ENCODE results near the gene GRIN1. TPM values are rescaled to one million over a fixed set of nuclear protein-coding genes. Genes with fewer than 3 reads are reported as not detected.

GRIN1 gene
- total and polyA plus RNA-seq, 4 donors = 0.06 to 0.51 (median 0.34) TPM

DNA sequence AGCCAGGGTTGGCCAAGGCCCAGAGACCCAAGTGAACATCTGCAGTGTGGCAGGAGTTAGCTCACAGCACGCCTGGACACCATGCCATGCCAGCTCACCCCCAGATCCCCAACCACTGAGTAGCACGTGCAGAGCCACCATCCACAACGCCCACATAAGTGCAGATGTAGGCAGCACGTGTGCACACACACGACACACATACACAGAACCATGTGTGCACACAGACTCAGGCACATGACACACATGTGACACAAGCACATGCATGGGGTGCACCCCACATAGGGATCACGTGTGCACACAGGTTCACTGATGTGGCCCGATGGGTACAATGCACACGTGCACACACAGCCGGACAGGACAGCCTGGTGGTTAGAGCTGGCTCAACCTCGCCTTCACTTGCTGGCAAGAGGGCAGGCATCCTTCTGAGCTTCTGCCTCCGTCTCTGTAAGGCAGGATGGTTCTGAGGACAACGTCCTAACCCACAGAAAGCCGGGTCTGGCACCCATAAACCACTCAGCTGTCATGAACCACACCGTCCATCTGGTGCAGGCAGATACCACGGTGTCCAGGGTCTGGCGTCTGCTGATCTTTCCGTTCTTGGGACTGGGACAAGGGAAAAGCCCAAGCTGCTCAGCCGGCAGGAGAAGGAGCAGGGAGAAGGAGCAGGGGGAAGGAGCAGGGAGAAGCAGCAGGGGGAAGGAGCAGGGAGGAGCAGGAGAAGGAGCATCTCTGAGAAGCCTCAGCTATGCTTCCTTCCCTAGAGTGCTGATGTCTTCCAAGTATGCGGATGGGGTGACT is 18.9 kb downstream of the GRIN1 start:
- H3K9me3 ChIP-seq (ENCODE audit: control insufficient read depth in 4 of 4, insufficient read depth in 3 of 4, low read length in 3 of 4) = peaks cover 0 to 3% (median 0%) of the 10 kb centered on the region in 4 donors
- peaks cover 3 to 74% (median 38%) of the 10 kb centered on the region in 3 donors for H3K27me3 ChIP-seq (ENCODE audit: control insufficient read depth in 3 of 3, insufficient read depth in 3 of 3, low read length in 2 of 3)
- TF ChIP-seq, protein P1, sequence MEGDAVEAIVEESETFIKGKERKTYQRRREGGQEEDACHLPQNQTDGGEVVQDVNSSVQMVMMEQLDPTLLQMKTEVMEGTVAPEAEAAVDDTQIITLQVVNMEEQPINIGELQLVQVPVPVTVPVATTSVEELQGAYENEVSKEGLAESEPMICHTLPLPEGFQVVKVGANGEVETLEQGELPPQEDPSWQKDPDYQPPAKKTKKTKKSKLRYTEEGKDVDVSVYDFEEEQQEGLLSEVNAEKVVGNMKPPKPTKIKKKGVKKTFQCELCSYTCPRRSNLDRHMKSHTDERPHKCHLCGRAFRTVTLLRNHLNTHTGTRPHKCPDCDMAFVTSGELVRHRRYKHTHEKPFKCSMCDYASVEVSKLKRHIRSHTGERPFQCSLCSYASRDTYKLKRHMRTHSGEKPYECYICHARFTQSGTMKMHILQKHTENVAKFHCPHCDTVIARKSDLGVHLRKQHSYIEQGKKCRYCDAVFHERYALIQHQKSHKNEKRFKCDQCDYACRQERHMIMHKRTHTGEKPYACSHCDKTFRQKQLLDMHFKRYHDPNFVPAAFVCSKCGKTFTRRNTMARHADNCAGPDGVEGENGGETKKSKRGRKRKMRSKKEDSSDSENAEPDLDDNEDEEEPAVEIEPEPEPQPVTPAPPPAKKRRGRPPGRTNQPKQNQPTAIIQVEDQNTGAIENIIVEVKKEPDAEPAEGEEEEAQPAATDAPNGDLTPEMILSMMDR (IDR thresholded peaks at IDR 0.05; ENCODE audit: control extremely low read depth, extremely low read depth) = no peak

GRCh38 chr9:137158625-137159024 is 19.7 kb downstream of the GRIN1 start:
- ATAC-seq (ENCODE audit: insufficient read depth, low FRiP score) = no peak

More for the DNA sequence above, 18.9 kb downstream of the GRIN1 start:
- Histone ChIP-seq H3K9ac (ENCODE audit: insufficient read depth in 1 of 2, low read length in 2 of 2) (no peak overlapping the region), H3K4me3 (no peak overlapping the region), H3K4me1 (ENCODE audit: control insufficient read depth in 5 of 5, insufficient read depth in 5 of 5, low read length in 5 of 5) (peaks cover 0 to 5% (median 0%) of the 10 kb centered on the region in 5 donors), H3K27ac (ENCODE audit: low read depth in 1 of 2, low read length in 1 of 2) (no peak overlapping the region), H3K36me3 (ENCODE audit: control insufficient read depth in 4 of 4, insufficient read depth in 4 of 4, low read length in 4 of 4) (no peaks in the 10 kb centered on the region)
- DNase-seq (no peak), ATAC-seq (ENCODE audit: insufficient read depth, low FRiP score) (no peak)
- WGBS, 2 donors = 67% methylated on average over 19 of the region's 19 CpGs

DNA sequence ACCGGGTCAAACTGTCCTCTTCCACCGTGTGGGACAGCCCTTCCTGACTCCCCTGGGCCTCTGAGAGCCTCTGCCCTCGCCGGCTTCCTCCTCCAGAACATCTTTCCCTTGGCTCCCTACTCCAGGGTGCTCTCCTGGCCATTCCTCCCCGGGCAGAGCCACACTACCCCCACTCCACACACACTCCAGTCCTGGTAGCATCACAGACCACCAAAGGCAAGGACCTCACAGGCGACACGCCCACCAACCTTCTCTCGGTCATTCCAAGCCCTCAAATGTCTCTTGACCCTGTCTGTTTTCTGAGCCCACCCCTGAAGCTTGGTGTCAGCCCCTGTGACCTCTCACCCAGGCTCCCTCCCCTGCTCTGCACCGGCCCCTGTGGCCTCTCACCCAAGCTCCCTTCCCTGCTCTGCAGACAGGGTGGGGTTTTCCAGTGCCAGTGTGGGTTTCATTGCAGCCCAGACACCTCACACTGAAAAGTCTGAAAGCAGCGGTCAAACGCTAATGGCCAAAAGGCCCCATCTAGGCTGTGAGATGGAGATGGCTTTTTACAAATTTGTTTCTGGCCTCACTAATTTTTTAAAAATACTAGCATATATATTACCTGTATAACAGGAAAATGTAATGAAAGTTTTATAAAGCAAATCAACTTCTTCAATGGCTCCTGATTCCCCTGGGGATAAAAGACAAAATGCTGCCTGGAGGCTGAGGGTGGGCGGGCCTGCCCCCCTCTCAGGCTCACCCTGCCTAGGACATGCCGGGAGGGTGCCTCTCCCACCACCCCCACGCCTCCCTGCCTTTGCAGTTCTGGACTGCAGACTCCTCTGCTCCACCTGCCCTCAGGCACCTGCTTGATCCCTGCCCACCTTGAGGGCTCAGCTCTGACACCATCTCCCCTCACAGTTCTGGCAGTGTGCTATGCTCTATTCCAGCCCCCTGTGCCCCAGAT is 20.4 kb downstream of the GRIN1 start:
- H3K4me3 ChIP-seq = no peak overlapping the region
- peaks cover 0 to 7% (median 0%) of the 10 kb centered on the region in 5 donors for H3K4me1 ChIP-seq (ENCODE audit: control insufficient read depth in 5 of 5, insufficient read depth in 5 of 5, low read length in 5 of 5)
- DNase-seq (no peak), ATAC-seq (ENCODE audit: insufficient read depth, low FRiP score) (no peak)
- H3K36me3 ChIP-seq (ENCODE audit: control insufficient read depth in 4 of 4, insufficient read depth in 4 of 4, low read length in 4 of 4) = no peaks in the 10 kb centered on the region
- H3K9ac ChIP-seq (ENCODE audit: insufficient read depth in 1 of 2, low read length in 2 of 2) = no peak overlapping the region
- peaks cover 0 to 3% (median 0%) of the 10 kb centered on the region in 4 donors for H3K9me3 ChIP-seq (ENCODE audit: control insufficient read depth in 4 of 4, insufficient read depth in 3 of 4, low read length in 3 of 4)
- peaks cover 3 to 76% (median 40%) of the 10 kb centered on the region in 3 donors for H3K27me3 ChIP-seq (ENCODE audit: control insufficient read depth in 3 of 3, insufficient read depth in 3 of 3, low read length in 2 of 3)
- 35 to 41% methylated on average over 14 of the region's 14 CpGs for WGBS, 2 donors
- no peak overlapping the region for H3K27ac ChIP-seq (ENCODE audit: low read depth in 1 of 2, low read length in 1 of 2)
- TF ChIP-seq, protein P1 (IDR thresholded peaks at IDR 0.05; ENCODE audit: control extremely low read depth, extremely low read depth) = no peak

More at GRCh38 chr9:137158625-137159024, 19.7 kb downstream of the GRIN1 start:
- TF ChIP-seq, protein P1 (IDR thresholded peaks at IDR 0.05; ENCODE audit: control extremely low read depth, extremely low read depth) = no peak
- no peak overlapping the region for H3K9ac ChIP-seq (ENCODE audit: insufficient read depth in 1 of 2, low read length in 2 of 2)
- peaks cover 0 to 3% (median 0%) of the 10 kb centered on the region in 4 donors for H3K9me3 ChIP-seq (ENCODE audit: control insufficient read depth in 4 of 4, insufficient read depth in 3 of 4, low read length in 3 of 4)
- H3K27me3 ChIP-seq (ENCODE audit: control insufficient read depth in 3 of 3, insufficient read depth in 3 of 3, low read length in 2 of 3) = peaks cover 3 to 69% (median 36%) of the 10 kb centered on the region in 3 donors
- WGBS, 2 donors = 25 to 29% methylated on average over 4 of the region's 4 CpGs
- no peak for DNase-seq
- no peaks in the 10 kb centered on the region for H3K36me3 ChIP-seq (ENCODE audit: control insufficient read depth in 4 of 4, insufficient read depth in 4 of 4, low read length in 4 of 4)
- no peak overlapping the region for H3K4me3 ChIP-seq
- H3K4me1 ChIP-seq (ENCODE audit: control insufficient read depth in 5 of 5, insufficient read depth in 5 of 5, low read length in 5 of 5) = peaks cover 0 to 7% (median 0%) of the 10 kb centered on the region in 5 donors
- H3K27ac ChIP-seq (ENCODE audit: low read depth in 1 of 2, low read length in 1 of 2) = no peak overlapping the region
